Measurements from ENCODE around the gene LCE3E.

Gene LCE3E

GRCh38 chr1:152566681-152567080 lies at the start of gene LCE3E:
Gene LCE3E, minus strand, starts transcription at chr1:152566780. Its CDS starts 572 bp downstream, at chr1:152566208.
- H3K4me3 ChIP-seq (ENCODE audit: low read depth, low read length): no peak within 1 kb of the TSS
- H3K9me3 ChIP-seq (ENCODE audit: control insufficient read depth, low read length): no peaks in the 10 kb centered on the region
- no peaks in the 10 kb centered on the region for H3K27me3 ChIP-seq (ENCODE audit: control insufficient read depth, insufficient read depth, low read length)
- no peak within 1 kb of the TSS for H3K4me2 ChIP-seq (ENCODE audit: low read length)
- no peak within 1 kb of the TSS for H2AFZ ChIP-seq
- H3K36me3 ChIP-seq (ENCODE audit: control insufficient read depth, insufficient read depth, low read length): no peaks in the 10 kb centered on the region
- no peak for TF ChIP-seq CTCF (IDR thresholded peaks at IDR 0.05)
- H3K4me1 ChIP-seq: no peaks in the 10 kb centered on the region
- no peak within 1 kb of the TSS for H3K27ac ChIP-seq
- no peaks in the 10 kb centered on the region for H3K79me2 ChIP-seq
- no peak within 1 kb of the TSS for H3K9ac ChIP-seq

GRCh38 chr1:152613511-152613910 lies 46.9 kb upstream of the LCE3E start, which contains the start of gene LCE3B:
Gene LCE3B, plus strand, starts transcription at chr1:152613811. Its CDS starts 0 bp downstream, at chr1:152613811.
- Histone ChIP-seq H2AFZ (no peak within 1 kb of the TSS), H3K9me3 (ENCODE audit: control insufficient read depth, low read length) (no peaks in the 10 kb centered on the region), H3K36me3 (ENCODE audit: control insufficient read depth, insufficient read depth, low read length) (no peaks in the 10 kb centered on the region), H3K4me3 (ENCODE audit: low read depth, low read length) (no peak within 1 kb of the TSS), H3K79me2 (no peaks in the 10 kb centered on the region), H3K9ac (no peak within 1 kb of the TSS), H3K27me3 (ENCODE audit: control insufficient read depth, insufficient read depth, low read length) (no peaks in the 10 kb centered on the region), H3K4me1 (no peaks in the 10 kb centered on the region), H3K4me2 (ENCODE audit: low read length) (no peak within 1 kb of the TSS), H3K27ac (no peak within 1 kb of the TSS)
- no peak for TF ChIP-seq CTCF (IDR thresholded peaks at IDR 0.05)

GRCh38 chr1:152599934-152600333 lies 33.4 kb upstream of the LCE3E start, which contains the start of gene LCE3C:
Gene LCE3C, plus strand, starts transcription at chr1:152600234. Its CDS starts 498 bp downstream, at chr1:152600732.
- no peaks in the 10 kb centered on the region for H3K27me3 ChIP-seq (ENCODE audit: control insufficient read depth, insufficient read depth, low read length)
- H3K4me1 ChIP-seq: no peaks in the 10 kb centered on the region
- H3K9ac ChIP-seq: no peak within 1 kb of the TSS
- no peak within 1 kb of the TSS for H3K27ac ChIP-seq
- no peaks in the 10 kb centered on the region for H3K9me3 ChIP-seq (ENCODE audit: control insufficient read depth, low read length)
- H3K4me2 ChIP-seq (ENCODE audit: low read length): no peak within 1 kb of the TSS
- no peaks in the 10 kb centered on the region for H3K79me2 ChIP-seq
- TF ChIP-seq CTCF (IDR thresholded peaks at IDR 0.05): no peak
- H3K4me3 ChIP-seq (ENCODE audit: low read depth, low read length): no peak within 1 kb of the TSS
- no peaks in the 10 kb centered on the region for H3K36me3 ChIP-seq (ENCODE audit: control insufficient read depth, insufficient read depth, low read length)
- H2AFZ ChIP-seq: no peak within 1 kb of the TSS

- H3K27ac ChIP-seq: no peak overlapping the region
- no peaks in the 10 kb centered on the region for H3K9me3 ChIP-seq (ENCODE audit: control insufficient read depth, low read length)
- H3K4me3 ChIP-seq (ENCODE audit: low read depth, low read length): no peak overlapping the region
- no peaks in the 10 kb centered on the region for H3K79me2 ChIP-seq
- no peaks in the 10 kb centered on the region for H3K27me3 ChIP-seq (ENCODE audit: control insufficient read depth, insufficient read depth, low read length)
- no peaks in the 10 kb centered on the region for H3K4me1 ChIP-seq
- no peaks in the 10 kb centered on the region for H3K36me3 ChIP-seq (ENCODE audit: control insufficient read depth, insufficient read depth, low read length)
- no peak for TF ChIP-seq CTCF (IDR thresholded peaks at IDR 0.05)
- H2AFZ ChIP-seq: no peak overlapping the region
- H3K9ac ChIP-seq: no peak overlapping the region
- no peak overlapping the region for H3K4me2 ChIP-seq (ENCODE audit: low read length)
These were observed 30.4 kb upstream of the LCE3E start for GRCh38 chr1:152596986-152597385.

GRCh38 chr1:152585586-152585985 lies 19.0 kb upstream of the LCE3E start:
- H3K9ac ChIP-seq: no peak overlapping the region

More at GRCh38 chr1:152585586-152585985, 19.0 kb upstream of the LCE3E start:
- no peaks in the 10 kb centered on the region for H3K27me3 ChIP-seq (ENCODE audit: control insufficient read depth, insufficient read depth, low read length)
- H2AFZ ChIP-seq: no peak overlapping the region
- H3K4me2 ChIP-seq (ENCODE audit: low read length): no peak overlapping the region
- H3K9me3 ChIP-seq (ENCODE audit: control insufficient read depth, low read length): no peaks in the 10 kb centered on the region
- no peaks in the 10 kb centered on the region for H3K79me2 ChIP-seq
- no peak for TF ChIP-seq CTCF (IDR thresholded peaks at IDR 0.05)
- no peak overlapping the region for H3K4me3 ChIP-seq (ENCODE audit: low read depth, low read length)
- no peak overlapping the region for H3K27ac ChIP-seq
- H3K36me3 ChIP-seq (ENCODE audit: control insufficient read depth, insufficient read depth, low read length): no peaks in the 10 kb centered on the region
- no peaks in the 10 kb centered on the region for H3K4me1 ChIP-seq

Data from parathyroid adenoma (tissue), 2 donors.